PFSK-1 (cell line): ENCODE measurements around the gene SNX11.

Source experiments
- FOXP2 ChIP-seq: optimal IDR thresholded peaks from 2 replicates; pipeline ENCODE3; 2011; ENCODE audit warnings: borderline replicate concordance, control low read depth, inconsistent platforms; ENCODE audit not compliant: insufficient read depth; ENCODE audit errors: extremely low read length, extremely low read depth
- POLR2AphosphoS5 ChIP-seq: IDR thresholded peaks from 2 replicates; pipeline ENCODE4 v1.6.1; 2012; ENCODE audit warnings: low read depth, mild to moderate bottlenecking, control low read depth, low read length, moderate library complexity
- REST ChIP-seq, 2 experiments: IDR thresholded peaks; 2 replicates each; pipeline versions ENCODE4 v1.6.1 to v1.8.0; 2011 to 2012; ENCODE audit warnings: low read depth in 2 of 2, low read length in 2 of 2, control low read depth in 1 of 2, inconsistent platforms in 1 of 2, mild to moderate bottlenecking in 1 of 2, moderate library complexity in 1 of 2; ENCODE audit not compliant: insufficient read depth in 1 of 2
- SIN3A ChIP-seq: IDR thresholded peaks from 2 replicates; pipeline ENCODE4 v1.6.1; 2012; ENCODE audit warnings: mild to moderate bottlenecking, low read length, moderate library complexity, borderline replicate concordance; ENCODE audit not compliant: insufficient read depth
- TAF1 ChIP-seq: IDR thresholded peaks from 2 replicates; pipeline ENCODE4 v1.6.1; 2012; ENCODE audit warnings: low read length, control low read depth, borderline replicate concordance; ENCODE audit not compliant: insufficient read depth

- TF ChIP-seq FOXP2 = no peak
- no peak for TF ChIP-seq REST (IDR thresholded peaks at IDR 0.05; ENCODE audit: insufficient read depth in 1 of 2, low read depth in 2 of 2, low read length in 2 of 2)
- no peak for TF ChIP-seq SIN3A
- TF ChIP-seq TAF1 = no peak
- no peak for TF ChIP-seq POLR2AphosphoS5
Observed at GRCh38 chr17:48153691-48154358, 46.3 kb downstream of the SNX11 start.
